GM23338 (cell line): ENCODE measurements around the gene CYSLTR2. TPM values are rescaled to one million over a fixed set of nuclear protein-coding genes. Genes with fewer than 3 reads are reported as not detected.

Experiments
- ATAC-seq: fragments of 200-7000 bp; cut with Tn5 transposase; 3 replicates; pipeline ENCODE4 v1.9.1; 2020
- DNase-seq: peaks from one replicate; pipeline ENCODE4 v3.0.0-alpha.2; 2015; ENCODE audit warnings: low spot score
- H2AFZ ChIP-seq: fragments of 200-600 bp; sonication (generic); 2 replicates; pipeline ENCODE4 v1.8.0; 2016; ENCODE audit warnings: antibody characterized with exemption, mild to moderate bottlenecking, moderate library complexity
- H3F3A ChIP-seq: fragments of 200-600 bp; sonication (generic); replicated peaks from 2 replicates; pipeline ENCODE4 v1.8.0; 2017; ENCODE audit warnings: antibody characterized with exemption, mixed run types, low read depth
- H3K27ac ChIP-seq: fragments of 200-600 bp; sonication (generic); 2 replicates; pipeline ENCODE4 v1.6.1; 2016; ENCODE audit warnings: low read depth
- H3K27me3 ChIP-seq: fragments of 200-600 bp; sonication (generic); 2 replicates; pipeline ENCODE4 v1.8.0; 2016; ENCODE audit warnings: mild to moderate bottlenecking, mixed run types, moderate library complexity; ENCODE audit not compliant: insufficient read depth
- H3K36me3 ChIP-seq: fragments of 200-600 bp; sonication (generic); 2 replicates; pipeline ENCODE4 v1.8.0; 2016; ENCODE audit warnings: mild to moderate bottlenecking; ENCODE audit not compliant: insufficient read depth
- H3K4me1 ChIP-seq: fragments of 200-600 bp; sonication (generic); 2 replicates; pipeline ENCODE4 v1.8.0; 2016; ENCODE audit warnings: mild to moderate bottlenecking, moderate library complexity; ENCODE audit not compliant: insufficient read depth
- H3K4me2 ChIP-seq: fragments of 200-600 bp; sonication (generic); 2 replicates; pipeline ENCODE4 v1.7.1; 2017; ENCODE audit warnings: mixed run types
- H3K4me3 ChIP-seq: fragments of 200-600 bp; sonication (generic); 2 replicates; pipeline ENCODE4 v1.6.1; 2016; ENCODE audit warnings: mixed run types
- H3K79me2 ChIP-seq: fragments of 200-600 bp; sonication (generic); replicated peaks from 2 replicates; pipeline ENCODE4 v1.8.0; 2017; ENCODE audit warnings: mild to moderate bottlenecking; ENCODE audit not compliant: insufficient read depth
- H3K9me2 ChIP-seq: fragments of 200-600 bp; sonication (generic); 2 replicates; pipeline ENCODE4 v1.8.0; 2017; ENCODE audit not compliant: insufficient read depth
- H4K20me1 ChIP-seq: fragments of 200-600 bp; sonication (generic); replicated peaks from 2 replicates; pipeline ENCODE4 v1.8.0; 2017; ENCODE audit warnings: mild to moderate bottlenecking; ENCODE audit not compliant: insufficient read depth
- H3K27ac Mint-ChIP-seq: 2 replicates; pipeline ENCODE4 v1.8.0; 2020; ENCODE audit warnings: inconsistent platforms, mild to moderate bottlenecking, moderate library complexity, mixed read lengths
- H3K27me3 Mint-ChIP-seq: 3 replicates; pipeline ENCODE4 v1.8.0; 2022; ENCODE audit warnings: low read depth, mild to moderate bottlenecking, moderate library complexity, mixed read lengths, inconsistent platforms; ENCODE audit not compliant: insufficient read depth, poor library complexity
- H3K36me3 Mint-ChIP-seq: 3 replicates; pipeline ENCODE4 v1.8.0; 2021; ENCODE audit warnings: low read depth, mild to moderate bottlenecking, inconsistent platforms, moderate library complexity, mixed read lengths
- H3K4me1 Mint-ChIP-seq: 3 replicates; pipeline ENCODE4 v1.8.0; 2020; ENCODE audit warnings: mild to moderate bottlenecking, inconsistent platforms, mixed read lengths
- H3K4me3 Mint-ChIP-seq: 3 replicates; pipeline ENCODE4 v1.8.0; 2021; ENCODE audit warnings: moderate library complexity, mild to moderate bottlenecking, inconsistent platforms, mixed read lengths
- H3K9me3 Mint-ChIP-seq: 3 replicates; pipeline ENCODE4 v1.8.0; 2020; ENCODE audit warnings: moderate library complexity, mild to moderate bottlenecking, inconsistent platforms, mixed read lengths
- CREB1 ChIP-seq: fragments of 250-450 bp; sonication (Bioruptor Pico); IDR thresholded peaks from 2 replicates; pipeline ENCODE4 v1.5.0; 2020; ENCODE audit warnings: low read depth, mild to moderate bottlenecking, moderate library complexity
- CTCF ChIP-seq, 2 experiments: fragments of 200-600 bp in 1 of 2; sonication (generic) in 1 of 2; conservative IDR thresholded peaks; 2 replicates each; pipeline versions ENCODE4 v1.5.1 to v1.6.1; 2016 to 2017; ENCODE audit warnings: antibody characterized with exemption in 2 of 2, low read depth in 2 of 2, mild to moderate bottlenecking in 2 of 2, moderate library complexity in 1 of 2
- ETS1 ChIP-seq: IDR thresholded peaks from 2 replicates; pipeline ENCODE4 v1.6.1; 2016; ENCODE audit warnings: antibody characterized with exemption
- EZH2 ChIP-seq: fragments of 200-600 bp; sonication (generic); IDR thresholded peaks from one replicate; pipeline ENCODE4 v1.8.0; 2017; ENCODE audit warnings: antibody characterized with exemption, mild to moderate bottlenecking, low read depth; ENCODE audit not compliant: unreplicated experiment
- EZH2phosphoT487 ChIP-seq: fragments of 200-600 bp; sonication (generic); IDR thresholded peaks from one replicate; pipeline ENCODE4 v1.8.1; 2018; ENCODE audit warnings: antibody characterized with exemption; ENCODE audit not compliant: unreplicated experiment
- JUNB ChIP-seq: IDR thresholded peaks from one replicate; pipeline ENCODE4 v1.6.1; 2016; ENCODE audit warnings: antibody characterized with exemption; ENCODE audit not compliant: unreplicated experiment
- POLR2AphosphoS5 ChIP-seq: IDR thresholded peaks from 2 replicates; pipeline ENCODE4 v1.6.1; 2016; ENCODE audit warnings: antibody characterized with exemption, low read depth
- REST ChIP-seq: IDR thresholded peaks from one replicate; pipeline ENCODE4 v1.6.1; 2018; ENCODE audit warnings: antibody characterized with exemption; ENCODE audit not compliant: unreplicated experiment
- STAT1 ChIP-seq: IDR thresholded peaks from one replicate; pipeline ENCODE4 v1.6.1; 2016; ENCODE audit warnings: antibody characterized with exemption; ENCODE audit not compliant: unreplicated experiment
- ZNF114 ChIP-seq: fragments of 250-450 bp; sonication (Bioruptor Pico); IDR thresholded peaks from 2 replicates; pipeline ENCODE4 v1.5.0; 2020; ENCODE audit warnings: mild to moderate bottlenecking, moderate library complexity
- ZNF331 ChIP-seq: fragments of 250-450 bp; sonication (Bioruptor Pico); IDR thresholded peaks from 2 replicates; pipeline ENCODE4 v1.5.0; 2020; ENCODE audit warnings: low read depth, mild to moderate bottlenecking, moderate library complexity
- ZNF462 ChIP-seq: fragments of 250-450 bp; sonication (Bioruptor Pico); IDR thresholded peaks from 2 replicates; pipeline ENCODE4 v1.5.0; 2020; ENCODE audit warnings: mild to moderate bottlenecking, moderate library complexity
- polyA plus RNA-seq: library from polyadenylated mRNA; unstranded; fragments of >200 nt; fragmentation: Nextera tagmentation; extraction: Ambion mirVana; gene quantifications from 2 replicates; pipeline ENCODE4 v1.2.1, GENCODE V29; 2016
- total RNA-seq: library from RNA; depleted of rRNA; stranded (reverse); fragments of >200 nt; shearing (Covaris generic); gene quantifications from 2 replicates; pipeline ENCODE4 v1.2.3, GENCODE V29; 2014

The CYSLTR2 gene
- total and polyA plus RNA-seq, 2 experiments from 2014 or later: not detected

DNA sequence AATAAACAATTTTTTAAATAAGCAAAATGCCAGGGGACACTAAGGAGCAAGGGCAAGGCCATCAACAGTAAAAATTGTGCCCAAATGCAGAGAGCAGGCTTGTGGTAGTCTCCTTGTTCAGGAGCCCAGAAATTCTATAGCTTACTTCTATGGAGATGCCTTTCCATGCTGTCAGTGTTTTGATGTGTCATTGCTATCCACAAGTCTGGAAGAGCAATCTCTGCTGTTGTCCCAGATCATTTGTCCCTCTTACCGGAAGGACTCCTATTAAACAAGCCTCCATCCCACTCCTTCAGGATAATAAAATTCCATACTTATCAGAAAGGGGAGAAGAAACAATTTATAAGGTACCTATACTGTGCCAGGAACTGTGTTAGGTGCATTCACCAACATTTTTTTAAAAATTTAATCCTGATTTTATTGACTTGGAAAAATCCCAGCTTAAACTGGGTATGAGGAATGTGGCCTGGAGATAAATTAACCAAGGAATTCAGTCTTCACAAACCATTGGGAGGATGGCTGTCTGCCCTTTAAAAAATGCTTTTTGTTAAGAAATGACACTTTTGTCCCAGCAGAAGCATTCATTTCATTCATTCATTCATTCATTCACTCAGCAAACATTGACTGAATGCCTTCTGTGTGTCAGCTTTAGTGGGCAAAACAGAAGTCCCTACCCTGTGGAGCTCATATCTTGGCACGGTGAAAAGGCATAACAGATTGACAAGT, 26.8 kb upstream of the CYSLTR2 start (continued):
- no peak for TF ChIP-seq REST

DNA sequence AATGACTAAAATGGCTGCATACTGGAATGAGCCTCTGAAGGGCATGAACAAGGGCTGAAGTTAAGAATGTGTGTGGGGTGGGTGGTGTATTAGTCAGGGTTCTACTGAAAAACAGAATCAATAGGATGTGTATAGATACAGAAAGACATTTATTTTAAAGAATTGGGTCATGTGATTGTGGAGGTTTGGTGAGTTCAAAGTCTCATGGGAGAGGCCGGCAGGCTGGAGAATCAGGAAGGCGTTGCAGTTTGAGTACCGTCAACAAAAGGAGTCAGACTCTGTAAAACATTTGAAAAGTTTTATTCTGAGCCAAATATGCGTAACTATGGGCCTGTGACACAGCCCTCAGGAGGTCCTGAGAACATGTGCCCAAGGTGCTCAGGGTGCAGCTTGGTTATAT, 24.5 kb upstream of the CYSLTR2 start:
- Histone ChIP-seq H3F3A (no peaks in the 10 kb centered on the region), H4K20me1 (no peaks in the 10 kb centered on the region), H3K27ac (no peak overlapping the region), H3K4me2 (no peak overlapping the region), H2AFZ (peak overlapping the region; percentile 32; the same call in 1 of the 2 replicates), H3K4me1 (no peaks in the 10 kb centered on the region), H3K4me3 (no peak overlapping the region), H3K9me2 (peaks cover 13% of the 10 kb centered on the region), H3K36me3 (no peaks in the 10 kb centered on the region), H3K27me3 (no peaks in the 10 kb centered on the region), H3K79me2 (no peaks in the 10 kb centered on the region)
- ATAC-seq: no peak
- DNase-seq: no peak
- Mint-ChIP-seq H3K4me1 (no peaks in the 10 kb centered on the region; the same call in 2 of the 3 replicates), H3K4me3 (no peak overlapping the region), H3K36me3 (no peaks in the 10 kb centered on the region), H3K27ac (no peak overlapping the region), H3K27me3 (peaks cover 1% of the 10 kb centered on the region), H3K9me3 (no peaks in the 10 kb centered on the region; the same call in 2 of the 3 replicates)
- no peak for TF ChIP-seq ZNF462
- TF ChIP-seq POLR2AphosphoS5: no peak
- TF ChIP-seq ZNF114: no peak
- TF ChIP-seq ETS1: no peak
- TF ChIP-seq JUNB: no peak
- TF ChIP-seq EZH2: no peak
- no peak for TF ChIP-seq CTCF (conservative IDR thresholded peaks at IDR 0.05; ENCODE audit: low read depth in 2 of 2)
- TF ChIP-seq EZH2phosphoT487: no peak
- TF ChIP-seq ZNF331 (CRISPR knock-in tag): no peak
- no peak for TF ChIP-seq CREB1 (CRISPR knock-in tag)
- no peak for TF ChIP-seq STAT1
